IMR-90 (cell line): Measurements from ENCODE around the gene NENF. TPM values are rescaled to one million over a fixed set of nuclear protein-coding genes. Genes with fewer than 3 reads are reported as not detected.
"Not testable (repeated sequence)": the region's sequence is repeated elsewhere in the genome, so short reads cannot be mapped to it uniquely, and the experiment has no call there.

Experiments used
- ATAC-seq: fragments of 200-7000 bp; cut with Tn5 transposase; 2 replicates; pipeline ENCODE4 v1.9.1; 2020; ENCODE audit warnings: low read depth, mild to moderate bottlenecking, moderate library complexity
- BruUV-seq: library from RNA; stranded (reverse); fragments of 400-500 nt; replicated peaks from 2 replicates; lab custom pipeline; 2021; lab: Mats Ljungman, UMichigan
- CTCF ChIA-PET: fragments of 300-600 bp; formaldehyde crosslinking; extraction: SDS; loops from one replicate; lab custom pipeline; 2021; ENCODE audit warnings: antibody characterized with exemption; lab: Yijun Ruan, JAX
- POLR2A ChIA-PET: fragments of 300-600 bp; sonication (Branson Sonifier 250); formaldehyde crosslinking; loops from one replicate; lab custom pipeline; 2022; ENCODE audit warnings: antibody characterized with exemption; ENCODE audit not compliant: unreplicated experiment; lab: Charles Lee
- DNase-seq: peaks from one replicate; pipeline ENCODE4 v3.0.0; 2013
- H2AFZ ChIP-seq: replicated peaks from 2 replicates; pipeline ENCODE3; 2013; ENCODE audit warnings: low read length, mild to moderate bottlenecking; ENCODE audit not compliant: poor library complexity
- H2AK5ac ChIP-seq: 2 replicates; pipeline ENCODE4 v1.6.1; 2013; ENCODE audit warnings: low read depth, low read length, inconsistent platforms
- H2AK9ac ChIP-seq: replicated peaks from 2 replicates; pipeline ENCODE3; 2013; ENCODE audit warnings: mild to moderate bottlenecking, low read depth, low read length, moderate library complexity; ENCODE audit not compliant: poor library complexity
- H2BK120ac ChIP-seq: 2 replicates; pipeline ENCODE4 v1.6.1; 2013; ENCODE audit warnings: low read depth, low read length, inconsistent platforms
- H2BK15ac ChIP-seq: 3 replicates; pipeline ENCODE4 v1.6.1; 2013; ENCODE audit warnings: low read depth, low read length, inconsistent platforms
- H2BK20ac ChIP-seq: 2 replicates; pipeline ENCODE4 v1.6.1; 2013; ENCODE audit warnings: low read depth, mild to moderate bottlenecking, inconsistent platforms, low read length, moderate library complexity
- H2BK5ac ChIP-seq: 2 replicates; pipeline ENCODE4 v1.6.1; 2013; ENCODE audit warnings: mild to moderate bottlenecking, low read depth, low read length, inconsistent platforms; ENCODE audit not compliant: poor library complexity, severe bottlenecking
- H3K14ac ChIP-seq: replicated peaks from 2 replicates; pipeline ENCODE4 v1.6.1; 2013; ENCODE audit warnings: low read depth, low read length, inconsistent platforms
- H3K18ac ChIP-seq: 2 replicates; pipeline ENCODE4 v1.6.1; 2013; ENCODE audit warnings: low read depth, low read length, control low read depth
- H3K23ac ChIP-seq: 2 replicates; pipeline ENCODE4 v1.6.1; 2013; ENCODE audit warnings: low read depth, low read length, inconsistent platforms
- H3K27ac ChIP-seq: 2 replicates; pipeline ENCODE4 v1.5.1; 2013; ENCODE audit warnings: mild to moderate bottlenecking, control low read depth, low read length; ENCODE audit not compliant: insufficient read depth
- H3K27me3 ChIP-seq: 2 replicates; pipeline ENCODE4 v1.6.1; 2013; ENCODE audit warnings: low read length; ENCODE audit not compliant: control insufficient read depth, insufficient read depth
- H3K36me3 ChIP-seq: 2 replicates; pipeline ENCODE4 v1.6.1; 2013; ENCODE audit warnings: low read length, mixed read lengths; ENCODE audit not compliant: control insufficient read depth, insufficient read depth
- H3K4ac ChIP-seq: 2 replicates; pipeline ENCODE4 v1.6.1; 2013; ENCODE audit warnings: low read depth, low read length, inconsistent platforms
- H3K4me1 ChIP-seq: 2 replicates; pipeline ENCODE4 v1.6.1; 2013; ENCODE audit warnings: low read length, mixed read lengths; ENCODE audit not compliant: control insufficient read depth, insufficient read depth
- H3K4me2 ChIP-seq: 2 replicates; pipeline ENCODE4 v1.6.1; 2013; ENCODE audit warnings: low read depth, mild to moderate bottlenecking, control low read depth, low read length, moderate library complexity
- H3K4me3 ChIP-seq: 2 replicates; pipeline ENCODE4 v1.5.1; 2013; ENCODE audit warnings: low read depth, mild to moderate bottlenecking, control low read depth, low read length, moderate library complexity; ENCODE audit not compliant: insufficient read depth
- H3K56ac ChIP-seq: 2 replicates; pipeline ENCODE4 v1.6.1; 2013; ENCODE audit warnings: low read length, inconsistent platforms; ENCODE audit not compliant: insufficient read depth; ENCODE audit errors: extremely low read depth
- H3K79me1 ChIP-seq, 2 experiments: 2 replicates each; pipeline ENCODE4 v1.6.1; 2013; ENCODE audit warnings: low read length in 2 of 2, inconsistent platforms in 1 of 2, low read depth in 1 of 2
- H3K9ac ChIP-seq: 2 replicates; pipeline ENCODE4 v1.6.1; 2013; ENCODE audit warnings: low read depth, low read length, control low read depth
- H3K9me1 ChIP-seq: 2 replicates; pipeline ENCODE4 v1.6.1; 2013; ENCODE audit warnings: low read length, inconsistent platforms; ENCODE audit not compliant: insufficient read depth
- H3K9me3 ChIP-seq: 2 replicates; pipeline ENCODE4 v1.6.1; 2013; ENCODE audit warnings: low read length; ENCODE audit not compliant: control insufficient read depth, insufficient read depth
- H4K20me1 ChIP-seq: 2 replicates; pipeline ENCODE4 v1.6.1; 2013; ENCODE audit warnings: low read length, inconsistent platforms; ENCODE audit not compliant: insufficient read depth
- H4K5ac ChIP-seq: 2 replicates; pipeline ENCODE4 v1.6.1; 2013; ENCODE audit warnings: mild to moderate bottlenecking, low read depth, low read length, control low read depth
- H4K8ac ChIP-seq, 2 experiments: 2 replicates each; pipeline ENCODE4 v1.6.1; 2013; ENCODE audit warnings: low read depth in 2 of 2, low read length in 2 of 2, control low read depth in 1 of 2, inconsistent platforms in 1 of 2
- H4K91ac ChIP-seq: 2 replicates; pipeline ENCODE4 v1.6.1; 2013; ENCODE audit warnings: low read depth, low read length, inconsistent platforms; ENCODE audit not compliant: insufficient read depth
- BHLHE40 ChIP-seq: fragments of 150-350 bp; IDR thresholded peaks from 2 replicates; pipeline ENCODE4 v1.6.1; 2016; ENCODE audit warnings: mild to moderate bottlenecking, low read depth, low read length
- CEBPB ChIP-seq: IDR thresholded peaks from 2 replicates; pipeline ENCODE4 v1.6.1; 2012; ENCODE audit warnings: low read depth, low read length, improper control_type of control experiment
- SMC3 ChIP-seq: fragments of 150-350 bp; IDR thresholded peaks from 2 replicates; pipeline ENCODE4 v1.6.1; 2016; ENCODE audit warnings: low read depth, mild to moderate bottlenecking, antibody characterized with exemption, low read length, moderate library complexity
- WGBS, 2 experiments: methylation state at CpG; one replicate each; pipeline versions ENCODE4 v1.1.5 to v1.1.7; 2013; ENCODE audit warnings: missing lambda C conversion rate in 2 of 2; ENCODE audit not compliant: insufficient read length in 1 of 2; ENCODE audit errors: extremely low coverage in 2 of 2; 5-methylcytosine and 5-hydroxymethylcytosine counted together
- dilution Hi-C: fragments of 300-500 bp; cut with HindIII; formaldehyde crosslinking; loops from one replicate; pipeline ENCODE4 v1.14.3; 2018; ENCODE audit warnings: low sequenced_read_pairs; ENCODE audit not compliant: unreplicated experiment
- in situ Hi-C: fragments of 300-500 bp; cut with MboI; formaldehyde crosslinking; loops from 3 replicates; pipeline ENCODE4 v1.14.3; 2019; ENCODE audit warnings: low sequenced_read_pairs, inconsistent platforms, mixed read lengths
- intact Hi-C: fragments of 100-400 bp; cut with micrococcal nuclease; formaldehyde crosslinking; loops from 2 replicates; pipeline ENCODE4 v1.10.0; 2022
- polyA plus RNA-seq, 3 experiments: library from polyadenylated mRNA; depleted of rRNA; stranded (reverse); fragments of >200 nt; gene quantifications; 2 replicates each; pipeline ENCODE4 v1.2.3, GENCODE V29; 2012; ENCODE audit warnings: low replicate concordance in 1 of 3
- total RNA-seq: library from RNA; depleted of rRNA; stranded (reverse); fragments of >200 nt; gene quantifications from 2 replicates; pipeline ENCODE4 v1.2.3, GENCODE V29; 2012
- TF ChIP-seq, protein P1 (sequence below): fragments of 150-350 bp; IDR thresholded peaks from 2 replicates; pipeline ENCODE4 v1.6.1; 2016; ENCODE audit warnings: low read depth, mild to moderate bottlenecking, low read length, moderate library complexity, borderline replicate concordance

NENF gene
- total and polyA plus RNA-seq, 2 of the 4 experiments (the other 2 are of a cell fraction), result 16.0 to 40.4 TPM

DNA sequence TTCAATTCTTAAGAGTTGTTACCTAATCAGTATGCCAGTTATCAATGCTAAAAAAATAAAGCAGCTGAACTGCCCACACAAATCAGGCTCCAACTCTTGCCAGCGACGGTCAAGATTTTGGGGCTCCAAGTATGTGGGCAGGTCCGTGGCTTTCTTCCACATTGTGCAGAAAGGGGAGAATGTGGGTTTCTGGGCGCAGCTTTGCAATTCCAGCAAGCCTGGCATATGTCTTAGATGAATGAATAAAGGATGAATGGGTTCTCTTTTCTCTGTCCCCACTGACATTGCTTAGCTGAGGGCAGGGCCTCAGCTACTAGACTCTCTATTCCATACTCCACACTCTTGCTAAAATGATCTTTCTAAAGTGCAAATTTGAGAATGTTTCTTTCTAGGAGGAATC lies 42.4 kb downstream of the NENF start (continued):
- TF ChIP-seq, protein P1, sequence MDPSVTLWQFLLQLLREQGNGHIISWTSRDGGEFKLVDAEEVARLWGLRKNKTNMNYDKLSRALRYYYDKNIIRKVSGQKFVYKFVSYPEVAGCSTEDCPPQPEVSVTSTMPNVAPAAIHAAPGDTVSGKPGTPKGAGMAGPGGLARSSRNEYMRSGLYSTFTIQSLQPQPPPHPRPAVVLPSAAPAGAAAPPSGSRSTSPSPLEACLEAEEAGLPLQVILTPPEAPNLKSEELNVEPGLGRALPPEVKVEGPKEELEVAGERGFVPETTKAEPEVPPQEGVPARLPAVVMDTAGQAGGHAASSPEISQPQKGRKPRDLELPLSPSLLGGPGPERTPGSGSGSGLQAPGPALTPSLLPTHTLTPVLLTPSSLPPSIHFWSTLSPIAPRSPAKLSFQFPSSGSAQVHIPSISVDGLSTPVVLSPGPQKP, result no peak
- TF ChIP-seq SMC3 (no peak), CEBPB (no peak), BHLHE40 (no peak)

DNA sequence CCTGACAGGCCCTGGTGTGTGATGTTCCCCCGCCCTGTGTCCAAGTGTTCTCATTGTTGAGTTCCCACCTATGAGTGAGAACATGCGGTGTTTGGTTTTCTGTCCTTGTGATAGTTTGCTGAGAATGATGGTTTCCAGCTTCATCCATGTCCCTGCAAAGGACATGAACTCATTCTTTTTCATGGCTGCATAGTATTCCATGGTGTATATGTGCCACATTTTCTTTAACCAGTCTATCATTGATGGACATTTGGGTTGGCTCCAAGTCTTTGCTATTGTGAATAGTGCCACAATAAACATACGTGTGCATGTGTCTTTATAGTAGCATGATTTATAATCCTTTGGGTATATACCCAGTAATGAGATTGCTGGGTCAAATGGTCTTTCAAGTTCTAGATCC lies 43.1 kb downstream of the NENF start:
- H2AFZ ChIP-seq, BruUV-seq, H4K8ac ChIP-seq, H3K9ac ChIP-seq, H3K4ac ChIP-seq, CTCF ChIA-PET, dilution Hi-C loops, ATAC-seq, H2BK5ac ChIP-seq, H3K9me3 ChIP-seq, H2AK9ac ChIP-seq, H2BK120ac ChIP-seq, H3K14ac ChIP-seq, H3K56ac ChIP-seq, H3K27ac ChIP-seq, H3K4me1 ChIP-seq, H4K20me1 ChIP-seq, H2BK15ac ChIP-seq, H2AK5ac ChIP-seq, DNase-seq, H3K23ac ChIP-seq, H3K4me3 ChIP-seq, H2BK20ac ChIP-seq, H3K18ac ChIP-seq, POLR2A ChIA-PET, H3K4me2 ChIP-seq, H3K79me1 ChIP-seq, H4K5ac ChIP-seq, H4K91ac ChIP-seq, H3K36me3 ChIP-seq, H3K27me3 ChIP-seq, H3K9me1 ChIP-seq: not testable (repeated sequence)
- WGBS, 2 experiments, result no CpG with 5 or more reads among the region's 3 CpGs
- in situ Hi-C loops (loop anchor here (5.0 kb wide), 1 partner anchor 301 kb away; no protein-coding TSS in a partner anchor), intact Hi-C loops (loop anchor here (5.0 to 10.0 kb wide), 2 partner anchors 81 to 279 kb away; no protein-coding TSS in a partner anchor)
